Loucy (cell line): ENCODE data around the gene RXRA.

Experiments
- H2AFZ ChIP-seq: fragments of 200-600 bp; sonication (generic); 2 replicates; pipeline ENCODE4 v1.6.0; 2016; ENCODE audit warnings: antibody characterized with exemption, mild to moderate bottlenecking, low read length, moderate library complexity
- H3F3A ChIP-seq: fragments of 200-600 bp; 2 replicates; pipeline ENCODE4 v1.6.0; 2016; ENCODE audit warnings: antibody characterized with exemption, low read depth, mild to moderate bottlenecking
- H3K27me3 ChIP-seq: fragments of 200-600 bp; sonication (generic); 2 replicates; pipeline ENCODE4 v1.6.1; 2014; ENCODE audit warnings: low read length, mild to moderate bottlenecking; ENCODE audit not compliant: insufficient read depth, poor library complexity, severe bottlenecking
- H3K36me3 ChIP-seq: fragments of 200-600 bp; sonication (generic); 2 replicates; pipeline ENCODE4 v1.6.1; 2016; ENCODE audit warnings: low read length; ENCODE audit not compliant: insufficient read depth
- H3K4me1 ChIP-seq: fragments of 200-600 bp; sonication (generic); 2 replicates; pipeline ENCODE4 v1.5.1; 2014; ENCODE audit warnings: low read length, mild to moderate bottlenecking; ENCODE audit not compliant: insufficient read depth, poor library complexity, severe bottlenecking
- H3K4me2 ChIP-seq: fragments of 200-600 bp; sonication (generic); 2 replicates; pipeline ENCODE4 v1.6.0; 2014; ENCODE audit warnings: antibody characterized with exemption, low read length, low read depth, mild to moderate bottlenecking; ENCODE audit not compliant: poor library complexity, severe bottlenecking
- H3K4me3 ChIP-seq: fragments of 200-600 bp; sonication (generic); 2 replicates; pipeline ENCODE4 v1.5.1; 2014; ENCODE audit warnings: low read length, mild to moderate bottlenecking, mixed read lengths; ENCODE audit not compliant: poor library complexity, severe bottlenecking
- H3K79me2 ChIP-seq: fragments of 200-600 bp; sonication (generic); 2 replicates; pipeline ENCODE4 v1.6.1; 2014; ENCODE audit warnings: low read length; ENCODE audit not compliant: insufficient read depth
- H3K9ac ChIP-seq: fragments of 200-600 bp; sonication (generic); 2 replicates; pipeline ENCODE4 v1.6.0; 2014; ENCODE audit warnings: mild to moderate bottlenecking, low read depth, low read length, moderate library complexity; ENCODE audit not compliant: poor library complexity, severe bottlenecking
- H3K9me2 ChIP-seq: fragments of 200-600 bp; sonication (generic); replicated peaks from 2 replicates; pipeline ENCODE4 v1.6.1; 2016; ENCODE audit warnings: low read depth, low read length, mixed read lengths
- H3K9me3 ChIP-seq: fragments of 200-600 bp; sonication (generic); 2 replicates; pipeline ENCODE4 v1.6.1; 2014; ENCODE audit warnings: mild to moderate bottlenecking, antibody characterized with exemption, low read length, low read depth; ENCODE audit not compliant: insufficient read depth
- H4K20me1 ChIP-seq: fragments of 200-600 bp; sonication (generic); 2 replicates; pipeline ENCODE4 v1.6.0; 2014; ENCODE audit warnings: antibody characterized with exemption, low read length, mild to moderate bottlenecking; ENCODE audit not compliant: insufficient read depth, poor library complexity, severe bottlenecking
- CTCF ChIP-seq: fragments of 200-600 bp; sonication (generic); conservative IDR thresholded peaks from 2 replicates; pipeline ENCODE4 v1.5.1; 2014; ENCODE audit warnings: mild to moderate bottlenecking, antibody characterized with exemption, low read length
- EZH2phosphoT487 ChIP-seq: fragments of 200-600 bp; IDR thresholded peaks from 2 replicates; pipeline ENCODE4 v1.6.1; 2018; ENCODE audit warnings: antibody characterized with exemption, mild to moderate bottlenecking, moderate library complexity, borderline replicate concordance

The RXRA gene

GRCh38 chr9:134460206-134460605 is 134.0 kb downstream of the RXRA start:
- Histone ChIP-seq H3K4me3 (no peak overlapping the region), H3K9ac (peak overlapping the region; percentile 53), H2AFZ (no peak overlapping the region), H3K79me2 (no peaks in the 10 kb centered on the region; the same call in 1 of the 2 replicates), H3K4me1 (peaks cover 85% of the 10 kb centered on the region), H4K20me1 (no peaks in the 10 kb centered on the region), H3K27me3 (no peaks in the 10 kb centered on the region), H3F3A (peaks cover 4% of the 10 kb centered on the region; the same call in 1 of the 2 replicates), H3K4me2 (peak overlapping the region; percentile 40), H3K36me3 (no peaks in the 10 kb centered on the region), H3K9me2 (no peaks in the 10 kb centered on the region), H3K9me3 (no peaks in the 10 kb centered on the region; the same call in 1 of the 2 replicates)
- no peak for TF ChIP-seq EZH2phosphoT487
- TF ChIP-seq CTCF: no peak

GRCh38 chr9:134460896-134461295 is 134.6 kb downstream of the RXRA start:
- H3K79me2 ChIP-seq: no peaks in the 10 kb centered on the region; the same call in 1 of the 2 replicates
- no peaks in the 10 kb centered on the region for H4K20me1 ChIP-seq
- no peaks in the 10 kb centered on the region for H3K9me2 ChIP-seq
- no peaks in the 10 kb centered on the region for H3K27me3 ChIP-seq
- H3F3A ChIP-seq: peaks cover 4% of the 10 kb centered on the region; the same call in 1 of the 2 replicates
- no peak for TF ChIP-seq CTCF
- no peak for TF ChIP-seq EZH2phosphoT487
- H3K4me3 ChIP-seq: no peak overlapping the region
- no peaks in the 10 kb centered on the region; the same call in 1 of the 2 replicates for H3K9me3 ChIP-seq
- H3K4me2 ChIP-seq: peak overlapping the region; percentile 40
- H3K9ac ChIP-seq: peak overlapping the region; percentile 53
- peaks cover 78% of the 10 kb centered on the region for H3K4me1 ChIP-seq
- no peaks in the 10 kb centered on the region for H3K36me3 ChIP-seq
- no peak overlapping the region for H2AFZ ChIP-seq

GRCh38 chr9:134461426-134461982 is 135.2 kb downstream of the RXRA start:
- no peaks in the 10 kb centered on the region; the same call in 1 of the 2 replicates for H3K9me3 ChIP-seq
- H3K79me2 ChIP-seq: no peaks in the 10 kb centered on the region; the same call in 1 of the 2 replicates
- peaks cover 3% of the 10 kb centered on the region; the same call in 1 of the 2 replicates for H3F3A ChIP-seq
- no peak overlapping the region for H3K4me3 ChIP-seq
- no peak overlapping the region for H2AFZ ChIP-seq
- H3K9ac ChIP-seq: peak overlapping the region; percentile 53
- no peaks in the 10 kb centered on the region for H3K36me3 ChIP-seq
- H3K9me2 ChIP-seq: no peaks in the 10 kb centered on the region
- peaks cover 73% of the 10 kb centered on the region for H3K4me1 ChIP-seq
- no peaks in the 10 kb centered on the region for H4K20me1 ChIP-seq
- TF ChIP-seq CTCF (no peak), EZH2phosphoT487 (no peak)
- H3K4me2 ChIP-seq: peak overlapping the region; percentile 40
- H3K27me3 ChIP-seq: no peaks in the 10 kb centered on the region
